GM18861 (cell line): Measurements from ENCODE around the gene PTGES.

Experiments used
- ATAC-seq: cut with Tn5 transposase; IDR thresholded peaks from one replicate; pipeline ENCODE4 v1.9.1; 2021; ENCODE audit not compliant: unreplicated experiment

Gene PTGES

GRCh38 chr9:129746092-129746777 is 6.6 kb downstream of the PTGES start:
- ATAC-seq, result no peak

DNA sequence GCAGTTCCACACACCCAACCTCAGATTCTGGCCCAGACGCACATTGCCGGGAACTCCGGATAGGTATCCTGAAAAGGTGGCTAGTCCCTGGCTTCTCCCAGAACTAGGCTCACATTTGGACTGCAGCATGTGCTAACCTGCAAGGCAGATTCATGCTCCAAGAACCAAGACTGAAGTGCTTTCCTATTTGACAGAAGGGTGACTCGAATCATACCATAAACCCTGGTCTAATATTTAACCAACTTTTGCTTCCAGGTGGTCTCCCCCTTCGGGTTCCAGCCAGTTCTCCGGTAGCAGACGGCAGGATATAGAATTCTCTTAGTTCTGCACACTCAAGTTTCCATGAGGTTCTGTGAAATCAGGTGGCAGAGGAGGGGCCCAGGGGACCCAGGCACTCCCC is 7.6 kb downstream of the PTGES start:
- ATAC-seq, result no peak

DNA sequence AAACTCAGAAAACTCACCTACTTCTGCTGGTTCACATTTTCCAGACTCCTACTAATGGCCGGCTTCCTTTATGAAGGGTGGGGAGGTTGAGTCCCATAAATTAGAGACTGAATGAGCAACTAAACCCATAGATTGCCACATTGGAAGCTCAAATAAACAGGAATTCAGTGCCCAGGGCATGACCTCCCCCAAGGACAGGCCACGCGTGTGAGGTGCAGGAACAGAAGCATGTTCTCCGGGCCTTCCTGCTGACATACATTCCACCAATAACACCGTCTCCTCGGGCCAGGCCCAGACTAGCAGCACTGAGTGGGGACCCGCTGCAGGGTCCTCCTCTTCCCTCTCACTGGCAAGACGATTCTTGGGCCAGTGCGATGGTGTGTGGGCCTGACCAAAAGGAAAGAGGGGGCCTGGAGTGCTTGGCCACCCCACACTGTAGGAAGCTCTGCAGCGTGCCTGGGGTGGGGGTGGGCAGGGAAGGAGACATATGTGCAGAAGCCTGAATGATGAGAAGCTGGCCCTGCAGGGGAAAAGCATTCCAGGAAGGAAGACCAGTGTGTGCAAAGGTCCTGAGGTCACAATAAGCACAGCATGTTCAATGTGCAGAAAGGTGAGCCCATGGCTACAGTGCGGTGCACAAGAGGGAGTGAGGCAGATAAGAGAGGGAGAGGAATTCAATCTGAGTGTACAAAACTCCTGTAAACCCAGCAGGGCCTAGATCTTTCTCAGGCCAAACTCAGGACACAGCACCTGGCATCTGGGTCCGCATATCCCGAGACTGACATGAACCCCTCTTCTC is 12.0 kb downstream of the PTGES start:
- no peak for ATAC-seq

GRCh38 chr9:129740174-129740573 is 12.7 kb downstream of the PTGES start:
- ATAC-seq, result no peak

DNA sequence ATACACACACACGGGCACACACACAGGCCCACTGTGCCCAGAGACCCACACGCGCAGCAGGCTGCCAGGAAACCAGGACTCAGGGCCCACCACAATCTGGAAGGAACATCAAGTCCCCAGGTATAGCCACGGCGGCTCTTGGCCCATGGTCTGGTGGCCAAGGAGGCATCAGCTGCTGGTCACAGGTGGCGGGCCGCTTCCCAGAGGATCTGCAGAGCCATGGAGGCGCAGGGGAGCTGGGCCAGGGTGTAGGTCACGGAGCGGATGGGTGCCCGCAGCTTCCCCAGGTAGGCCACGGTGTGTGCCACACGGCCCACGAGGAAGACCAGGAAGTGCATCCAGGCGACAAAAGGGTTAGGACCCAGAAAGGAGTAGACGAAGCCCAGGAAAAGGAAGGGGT is 13.4 kb downstream of the PTGES start:
- ATAC-seq, result no peak

DNA sequence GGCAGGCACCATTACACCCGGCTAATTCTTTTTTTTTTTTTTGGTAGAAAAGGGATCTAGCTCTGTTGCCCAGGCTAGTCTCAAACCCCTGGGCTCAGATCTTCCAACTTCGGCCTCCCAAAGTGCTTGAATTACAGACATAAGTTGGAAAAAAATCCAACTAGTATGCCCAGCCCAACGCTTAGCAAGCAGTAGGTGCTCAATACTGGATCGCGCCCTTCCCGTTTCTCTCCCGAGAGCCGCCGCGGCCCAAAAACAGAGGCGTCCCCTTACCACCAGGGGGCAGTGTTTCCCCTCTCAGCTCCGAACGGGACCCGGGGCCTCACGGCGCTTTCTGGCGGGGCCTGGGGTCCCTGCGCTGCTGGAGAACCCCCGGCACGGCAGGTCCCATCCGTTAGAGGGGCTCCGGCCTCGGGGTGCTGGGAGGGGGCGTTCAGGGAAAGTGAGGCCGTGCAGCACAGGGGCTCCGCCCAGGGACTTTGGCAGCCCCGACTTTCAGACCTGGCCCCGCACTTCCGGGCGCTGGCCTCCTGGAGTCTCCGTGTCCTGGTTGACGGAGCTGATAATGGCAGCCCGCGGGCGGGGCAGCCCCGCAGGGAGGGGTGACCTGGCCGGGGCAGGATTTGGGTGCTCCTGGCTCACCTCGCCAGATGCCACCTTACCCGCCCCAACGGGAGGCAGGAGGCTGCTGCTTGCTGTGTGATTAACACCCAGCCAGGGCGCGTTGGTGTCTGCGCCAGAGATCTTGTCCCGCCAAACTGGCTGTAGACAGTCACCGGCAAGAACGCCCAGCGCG is 15.2 kb downstream of the PTGES start:
- ATAC-seq, result no peak

GRCh38 chr9:129736334-129736733 is 16.5 kb downstream of the PTGES start:
- ATAC-seq, result no peak

- ATAC-seq, result no peak
These were observed 17.3 kb downstream of the PTGES start for GRCh38 chr9:129735546-129735945.

DNA sequence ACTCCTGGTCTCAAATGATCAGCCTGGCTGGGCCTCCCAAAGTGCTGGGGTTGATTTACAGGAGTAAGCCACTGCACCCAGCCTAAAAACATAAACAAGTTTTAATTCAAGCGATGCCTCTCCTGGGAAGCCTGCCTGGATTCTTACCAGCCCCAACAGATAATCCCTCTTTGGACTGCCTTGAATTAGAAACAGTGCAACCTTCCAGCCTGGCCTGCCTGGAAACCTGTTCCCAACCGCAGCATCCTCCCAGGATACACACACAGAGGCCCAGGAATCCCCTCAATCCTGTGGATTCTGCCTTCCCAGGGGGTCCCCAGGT is 19.2 kb downstream of the PTGES start:
- ATAC-seq, result no peak

GRCh38 chr9:129732946-129733631 is 19.8 kb downstream of the PTGES start:
- ATAC-seq, result no peak

DNA sequence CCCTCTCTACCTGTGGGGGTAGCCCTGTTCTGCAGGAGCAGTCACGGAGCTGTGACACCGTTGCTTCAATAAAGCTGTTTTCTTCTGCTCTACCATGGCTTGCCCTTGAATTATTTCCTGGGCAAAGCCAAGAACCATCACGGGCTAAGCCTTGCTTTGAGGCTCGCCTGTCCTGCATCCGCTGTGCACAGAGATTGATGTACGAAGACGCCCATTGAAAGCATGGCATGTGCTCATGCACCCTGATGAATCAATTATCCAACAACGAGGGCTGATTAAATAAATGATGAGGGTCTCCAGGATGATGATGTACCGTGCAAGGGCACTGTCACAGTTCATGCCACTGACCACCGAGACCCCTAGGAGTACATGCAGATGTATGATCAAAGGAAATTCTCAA is 20.7 kb downstream of the PTGES start:
- no peak for ATAC-seq

DNA sequence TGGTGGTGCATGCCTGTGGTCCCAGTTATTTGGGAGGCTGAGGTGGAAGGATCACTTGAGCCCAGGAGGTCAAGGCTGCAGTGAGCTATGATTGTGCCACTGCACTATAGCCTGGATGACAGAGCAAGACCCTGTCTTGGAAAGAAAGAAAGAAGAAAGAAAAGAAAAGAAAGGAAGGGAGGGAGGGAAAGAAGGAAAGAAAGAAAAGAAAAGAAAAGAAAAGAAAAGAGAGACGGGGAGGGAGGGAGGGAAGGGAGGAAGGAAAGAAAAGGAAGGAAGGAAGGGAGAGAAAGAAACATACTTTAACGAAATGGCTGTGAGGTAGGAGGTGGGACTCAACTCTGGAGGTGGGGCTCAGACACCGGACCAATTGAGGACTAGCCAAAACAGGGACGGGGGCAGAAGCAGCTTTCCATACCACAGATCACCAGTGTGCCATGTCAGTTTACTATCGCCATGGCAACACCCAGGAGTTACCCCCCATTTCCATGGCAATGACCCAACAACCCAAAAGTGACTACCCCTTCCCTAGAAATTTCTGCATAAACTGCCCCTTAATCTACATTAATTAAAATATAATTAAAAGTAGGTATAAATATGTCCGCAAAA is 21.3 kb downstream of the PTGES start:
- ATAC-seq, result no peak

- ATAC-seq, result no peak
These were observed 24.1 kb downstream of the PTGES start for GRCh38 chr9:129728744-129729143.

- ATAC-seq, result no peak
These were observed 26.3 kb downstream of the PTGES start for GRCh38 chr9:129726322-129727160.

GRCh38 chr9:129725795-129726251 is 27.0 kb downstream of the PTGES start:
- ATAC-seq, result no peak

GRCh38 chr9:129724456-129725190 is 28.2 kb downstream of the PTGES start:
- ATAC-seq, result no peak

GRCh38 chr9:129722913-129723312 is 29.9 kb downstream of the PTGES start:
- ATAC-seq, result no peak

DNA sequence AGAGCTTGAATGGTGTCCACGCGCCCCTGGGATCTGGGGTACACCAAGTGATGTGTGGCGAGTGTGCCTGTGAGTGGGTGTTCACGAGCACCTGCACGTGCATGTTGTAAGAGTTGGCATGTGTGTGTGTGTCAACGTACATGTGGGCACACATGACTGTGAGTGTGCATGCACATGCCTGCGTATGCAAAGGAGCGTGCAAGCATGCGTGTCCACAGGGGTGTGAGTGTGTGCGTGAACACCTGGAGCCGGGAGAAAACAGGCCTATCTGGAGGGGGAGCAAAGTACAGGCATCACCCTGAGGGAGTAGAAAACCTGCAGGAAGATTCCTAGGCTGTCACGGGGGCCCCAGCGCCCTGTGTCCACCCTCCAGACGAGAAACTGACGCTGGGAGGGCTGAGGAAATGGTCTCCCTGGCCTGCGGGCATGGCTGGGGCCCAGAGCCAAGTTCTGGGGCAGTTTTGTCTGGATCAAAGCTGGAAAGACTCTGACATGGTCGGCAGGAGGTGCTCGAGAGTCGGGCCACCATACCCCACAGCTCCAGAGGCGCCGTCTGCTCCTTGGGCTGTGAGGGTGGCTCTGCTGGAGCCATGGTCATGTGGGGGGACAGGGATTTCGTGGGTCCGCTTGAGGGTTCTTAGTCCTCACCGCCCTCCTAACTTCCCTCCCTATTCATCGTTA is 31.8 kb downstream of the PTGES start:
- ATAC-seq, result no peak
